CMK (cell line): ENCODE measurements around the gene SLC38A5.
"Not testable (repeated sequence)": the region's sequence is repeated elsewhere in the genome, so short reads cannot be mapped to it uniquely, and the experiment has no call there.

Experiments used
- DNase-seq: peaks from one replicate; pipeline ENCODE4 v3.0.0-alpha.2; 2010; ENCODE audit warnings: low read depth

The SLC38A5 gene

GRCh38 chrX:48470110-48470832 lies at the start of gene SLC38A5:
SLC38A5 (minus strand) TSS chrX:48470260; CDS start chrX:48467924, 2,336 bp downstream.
- DNase-seq = no peak

DNA sequence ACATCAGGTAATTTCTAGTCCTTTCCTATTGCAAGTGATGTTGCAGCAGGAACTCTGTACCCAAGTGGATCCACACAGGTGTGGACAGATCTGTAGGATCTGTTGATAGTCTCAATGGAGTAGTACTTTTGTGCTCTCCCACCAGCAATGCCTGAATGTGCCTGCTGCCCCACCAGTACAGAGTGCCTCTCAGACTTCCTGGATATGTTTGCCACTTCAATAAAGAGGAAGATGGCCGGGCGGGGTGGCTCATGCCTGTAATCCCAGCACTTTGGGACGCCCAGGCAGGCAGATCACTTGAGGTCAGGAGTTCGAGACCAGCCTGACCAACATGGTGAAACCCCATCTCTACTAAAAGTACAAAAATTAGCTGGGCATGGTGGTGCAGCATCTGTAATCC lies 49.4 kb upstream of the SLC38A5 start:
- DNase-seq = not testable (repeated sequence)

GRCh38 chrX:48516987-48517386 lies 46.9 kb upstream of the SLC38A5 start:
- DNase-seq = no peak

GRCh38 chrX:48516285-48516684 lies 46.2 kb upstream of the SLC38A5 start:
- DNase-seq = no peak

- no peak for DNase-seq
Measured at GRCh38 chrX:48515842-48516241, 45.8 kb upstream of the SLC38A5 start.

DNA sequence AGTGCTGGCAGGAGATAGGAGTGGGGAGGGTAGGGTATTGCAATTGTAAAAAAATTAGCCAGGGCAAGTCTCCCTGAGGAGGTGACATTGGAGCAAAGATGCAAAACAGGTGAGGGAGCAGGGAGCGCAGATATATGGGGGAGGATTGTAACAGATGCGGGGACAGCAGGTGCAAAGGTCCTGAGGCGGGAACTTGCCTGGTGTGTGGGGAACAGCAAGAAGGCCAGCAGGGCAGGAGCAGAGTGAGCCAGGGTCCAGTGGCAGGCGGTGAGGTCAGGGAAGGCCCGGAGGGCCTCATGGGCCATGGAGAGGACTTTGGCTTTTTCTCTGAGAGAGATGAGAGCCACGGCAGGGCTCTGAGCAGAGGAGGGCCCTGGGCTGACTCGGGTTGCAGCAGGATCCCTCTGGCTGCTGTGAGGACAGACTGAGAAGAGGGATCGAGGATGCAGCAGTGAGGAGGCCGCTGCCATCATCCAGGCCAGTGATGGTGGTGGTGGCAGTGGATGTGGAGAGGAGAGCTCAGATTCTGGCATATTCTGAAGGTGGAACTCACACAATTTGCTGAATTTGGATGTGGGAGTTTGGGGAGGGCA lies 44.9 kb upstream of the SLC38A5 start:
- no peak for DNase-seq

- DNase-seq = no peak
Measured at GRCh38 chrX:48514126-48514806, 44.2 kb upstream of the SLC38A5 start.

- no peak for DNase-seq
Measured at GRCh38 chrX:48513670-48514069, 43.6 kb upstream of the SLC38A5 start.

- no peak for DNase-seq
Measured at GRCh38 chrX:48512371-48512935, 42.4 kb upstream of the SLC38A5 start.

DNA sequence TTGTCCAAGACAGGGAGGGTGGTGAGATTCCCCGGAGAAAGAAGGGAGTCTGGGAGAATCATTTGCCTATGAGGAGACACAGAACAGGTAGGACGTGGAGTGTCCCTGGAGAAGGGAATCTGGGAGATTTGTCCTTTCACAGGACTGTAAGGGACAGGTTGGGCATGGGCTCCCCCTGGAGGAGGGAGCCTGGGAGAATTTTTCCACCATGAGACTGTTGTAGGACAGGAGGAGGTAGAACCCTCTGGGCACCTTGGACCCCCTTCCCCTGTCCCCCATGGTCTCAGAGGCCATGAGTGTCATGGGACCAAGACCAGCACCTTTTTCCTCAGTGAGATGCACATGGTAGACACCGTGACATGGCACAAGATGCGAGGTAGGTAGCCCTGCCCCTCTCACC lies 41.5 kb upstream of the SLC38A5 start:
- DNase-seq = no peak

DNA sequence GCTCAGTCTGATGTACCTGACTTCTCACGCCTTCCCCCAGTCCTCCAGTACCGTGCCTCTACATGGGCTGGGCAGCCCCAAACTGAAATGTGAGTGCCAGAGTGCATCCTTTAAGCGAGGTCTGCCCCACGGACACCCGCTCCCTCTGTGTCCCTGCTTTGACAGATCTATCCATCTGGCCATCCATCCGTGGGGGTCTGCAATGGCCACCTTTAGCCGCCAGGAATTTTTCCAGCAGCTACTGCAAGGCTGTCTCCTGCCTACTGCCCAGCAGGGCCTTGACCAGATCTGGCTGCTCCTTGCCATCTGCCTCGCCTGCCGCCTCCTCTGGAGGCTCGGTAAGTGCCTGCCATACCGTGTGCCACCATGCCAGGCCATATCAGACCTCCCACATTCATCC lies 39.6 kb upstream of the SLC38A5 start:
- DNase-seq = no peak

- no peak for DNase-seq
Measured at GRCh38 chrX:48509245-48509590, 39.2 kb upstream of the SLC38A5 start.

DNA sequence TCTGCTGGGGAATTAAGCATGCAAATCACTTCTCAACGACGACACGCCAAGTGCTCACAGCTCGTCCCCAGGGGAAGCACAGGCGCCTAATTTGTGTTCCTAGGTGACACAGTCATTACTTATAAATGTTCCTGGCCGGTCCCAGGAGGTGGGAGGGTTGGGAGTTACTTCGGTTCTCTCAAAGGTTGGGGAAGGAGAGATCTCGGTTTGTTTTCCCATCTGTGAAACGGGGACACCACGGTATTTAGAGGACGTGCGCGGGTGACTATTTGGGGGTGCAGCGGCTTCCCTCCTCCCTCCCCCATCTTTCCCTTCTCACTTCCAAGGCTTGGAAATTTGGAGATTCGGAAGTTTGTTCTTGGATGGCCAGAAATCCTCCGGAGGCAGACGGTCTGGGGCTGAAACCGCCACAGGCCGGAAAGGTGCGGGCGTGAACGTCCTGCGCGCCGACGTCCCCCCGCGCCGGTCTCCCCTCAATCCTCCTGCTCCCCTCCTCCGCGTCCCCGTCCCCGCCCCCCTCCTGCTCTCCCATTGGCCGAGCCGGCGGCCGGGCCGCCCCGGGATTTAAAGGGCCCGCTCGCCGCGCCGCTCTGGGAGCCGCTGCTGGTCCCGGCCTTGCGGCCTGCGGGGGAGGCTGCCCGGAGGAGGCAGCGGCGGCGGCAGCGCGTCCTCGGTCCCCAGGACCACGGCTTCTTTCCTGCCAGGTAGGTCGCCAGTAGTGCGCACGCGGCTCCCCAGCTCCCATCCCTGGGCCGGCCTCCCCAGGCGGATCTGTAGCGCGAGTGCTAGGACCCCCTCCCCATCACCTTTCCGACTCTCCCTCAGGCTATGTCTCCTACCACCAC lies 38.6 kb upstream of the SLC38A5 start, which contains the start of gene PORCN:
PORCN (plus strand) TSS at position 593 of the 845 bp plus-strand sequence. CDS start 829 bp downstream, outside the sequence.
- peak; percentile 64 for DNase-seq

DNA sequence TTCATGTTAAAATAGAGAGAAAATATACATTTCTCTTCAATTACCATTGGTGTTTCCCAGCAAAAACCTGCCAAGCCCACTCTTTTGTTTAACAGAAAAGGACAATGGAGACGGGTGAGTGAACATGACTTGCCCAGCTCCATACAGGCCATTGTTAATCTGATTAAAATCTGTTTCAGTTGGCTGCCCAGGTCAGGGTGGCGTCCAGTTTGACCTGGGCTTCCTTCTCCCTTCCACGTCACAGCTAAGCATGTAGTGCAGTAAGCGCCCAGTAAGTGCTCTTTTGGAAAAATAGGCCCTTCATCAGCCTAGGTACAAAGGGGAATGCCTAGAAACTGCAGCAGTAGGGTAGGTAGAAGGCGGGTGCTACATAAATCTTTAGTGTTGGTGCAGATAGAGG lies 37.2 kb upstream of the SLC38A5 start:
- DNase-seq = no peak

GRCh38 chrX:48505481-48505880 lies 35.4 kb upstream of the SLC38A5 start:
- no peak for DNase-seq

DNA sequence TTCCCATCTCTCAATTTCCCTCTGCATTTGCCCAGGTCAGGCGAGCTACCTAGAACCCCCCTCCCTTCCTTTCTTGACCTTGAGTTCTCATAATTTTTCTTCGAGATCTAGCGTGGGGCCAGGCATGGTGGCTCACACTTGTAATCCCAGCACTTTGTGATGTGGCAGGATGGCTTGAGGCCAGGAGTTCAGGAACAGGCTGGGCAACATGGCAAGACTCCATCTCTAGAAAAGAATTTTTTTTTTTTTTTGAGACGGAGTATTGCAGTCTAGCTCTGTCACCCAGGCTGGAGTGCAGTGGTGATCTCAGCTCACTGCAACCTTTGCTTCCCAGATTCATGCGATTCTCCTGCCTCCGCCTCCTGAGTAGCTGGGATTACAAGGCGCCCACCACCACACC lies 34.2 kb upstream of the SLC38A5 start:
- no peak for DNase-seq

DNA sequence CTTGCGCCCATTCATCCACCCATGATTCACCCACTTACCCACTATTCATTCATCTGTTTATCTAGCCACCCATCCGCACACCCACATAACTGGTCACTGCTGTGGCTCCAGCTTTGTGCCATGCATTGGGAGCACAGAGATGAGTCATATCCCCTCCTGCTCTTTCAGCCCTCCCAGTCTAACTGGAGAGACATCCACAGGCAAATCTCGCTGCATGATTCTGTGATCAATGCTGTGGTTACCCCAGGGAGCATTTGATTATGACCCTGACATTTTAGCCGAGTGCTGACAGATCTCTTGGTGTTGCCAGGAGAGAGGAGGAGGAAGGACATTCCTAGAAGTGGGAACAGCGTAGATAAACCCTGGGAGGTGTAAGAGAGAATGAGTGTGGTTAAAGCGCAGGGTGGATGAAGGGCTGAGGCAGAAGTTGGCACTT lies 28.3 kb upstream of the SLC38A5 start:
- DNase-seq = no peak

- DNase-seq = no peak
Measured at GRCh38 chrX:48497871-48498270, 27.8 kb upstream of the SLC38A5 start.

- DNase-seq = no peak
Measured at GRCh38 chrX:48496660-48497059, 26.6 kb upstream of the SLC38A5 start.

- no peak for DNase-seq
Measured at GRCh38 chrX:48493890-48494364, 23.9 kb upstream of the SLC38A5 start.

DNA sequence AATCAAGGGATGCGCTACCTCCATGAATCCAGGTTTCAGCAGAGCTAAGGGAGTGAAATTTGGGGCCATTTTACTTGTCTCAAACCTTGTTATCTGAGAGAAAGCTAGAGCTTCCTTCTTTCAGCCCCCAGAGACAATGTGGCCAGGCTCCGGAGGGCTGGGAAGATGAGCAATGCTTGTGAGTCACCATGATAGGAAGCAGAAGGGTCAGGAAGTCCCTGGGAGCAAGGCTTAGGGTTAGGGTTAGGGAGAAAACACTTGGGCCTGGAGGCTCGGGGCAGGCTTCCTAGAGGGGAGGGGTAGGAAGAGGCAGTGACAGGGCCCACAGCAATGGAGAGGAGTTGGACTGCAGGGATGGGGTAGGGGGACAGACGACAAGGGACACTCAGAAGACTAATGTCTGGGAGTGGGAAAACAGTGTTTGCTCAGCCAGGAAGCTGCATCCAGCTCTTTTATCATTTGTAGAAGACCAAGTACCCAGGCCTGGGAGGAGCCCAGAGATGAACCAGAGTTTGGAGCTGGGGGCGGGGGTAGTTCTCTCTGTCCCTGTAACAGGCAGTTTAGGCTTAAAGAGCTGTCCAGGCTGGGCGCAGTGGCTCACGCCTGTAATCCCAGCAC lies 22.3 kb upstream of the SLC38A5 start:
- no peak for DNase-seq
